HL-60 (cell line): ENCODE measurements around the gene MAP2.

Source experiments
- DNase-seq, 2 experiments: peaks; one replicate each; pipeline ENCODE4 v3.0.0-alpha.2; 2010 to 2020; ENCODE audit warnings: low read depth in 1 of 2, low spot score in 1 of 2
- H3K27ac ChIP-seq: fragments of 250-450 bp; sonication (Bioruptor Pico); replicated peaks from 2 replicates; pipeline ENCODE4 v1.5.1; 2020; ENCODE audit warnings: mild to moderate bottlenecking, moderate library complexity
- H3K27me3 ChIP-seq: fragments of 250-450 bp; sonication (Bioruptor Pico); 2 replicates; pipeline ENCODE4 v1.5.1; 2021; ENCODE audit warnings: mild to moderate bottlenecking, moderate library complexity; ENCODE audit not compliant: insufficient read depth, poor library complexity, severe bottlenecking
- H3K4me3 ChIP-seq: replicated peaks from 2 replicates; pipeline ENCODE4 v1.5.1; 2011; ENCODE audit warnings: mild to moderate bottlenecking, control low read depth, low read length; ENCODE audit not compliant: insufficient read depth
- CTCF ChIP-seq: IDR thresholded peaks from one replicate; pipeline ENCODE4 v1.5.1; 2011; ENCODE audit warnings: low read length, control low read depth, inconsistent platforms; ENCODE audit not compliant: insufficient read depth
- GABPA ChIP-seq: IDR thresholded peaks from 2 replicates; pipeline ENCODE4 v1.6.1; 2012; ENCODE audit warnings: low read depth
- POLR2AphosphoS5 ChIP-seq: IDR thresholded peaks from 2 replicates; pipeline ENCODE4 v1.6.1; 2012; ENCODE audit warnings: low read depth
- REST ChIP-seq: IDR thresholded peaks from 2 replicates; pipeline ENCODE4 v1.6.1; 2012; ENCODE audit warnings: low read depth; ENCODE audit not compliant: insufficient replicate concordance
- SPI1 ChIP-seq: IDR thresholded peaks from 2 replicates; pipeline ENCODE4 v1.6.1; 2012; ENCODE audit warnings: low read depth, mild to moderate bottlenecking, borderline replicate concordance

Gene MAP2

GRCh38 chr2:209413311-209414014, 10.4 kb upstream of the MAP2 start:
- DNase-seq, result no peak
- Histone ChIP-seq H3K27me3 (no peaks in the 10 kb centered on the region), H3K4me3 (no peak overlapping the region), H3K27ac (no peak overlapping the region)
- no peak for TF ChIP-seq SPI1
- TF ChIP-seq POLR2AphosphoS5, result no peak
- TF ChIP-seq REST, result no peak
- TF ChIP-seq GABPA, result no peak
- TF ChIP-seq CTCF, result no peak

GRCh38 chr2:209416913-209417312, 6.9 kb upstream of the MAP2 start:
- H3K27ac ChIP-seq, result no peak overlapping the region
- no peak for DNase-seq
- TF ChIP-seq POLR2AphosphoS5, result no peak
- no peak for TF ChIP-seq CTCF
- TF ChIP-seq SPI1, result no peak
- no peak for TF ChIP-seq GABPA
- no peak for TF ChIP-seq REST
- H3K27me3 ChIP-seq, result no peaks in the 10 kb centered on the region
- no peak overlapping the region for H3K4me3 ChIP-seq

- H3K4me3 ChIP-seq, result no peak overlapping the region
- TF ChIP-seq CTCF, result no peak
- no peak for TF ChIP-seq REST
- TF ChIP-seq POLR2AphosphoS5, result no peak
- TF ChIP-seq GABPA, result no peak
- TF ChIP-seq SPI1, result no peak
- DNase-seq, result no peak
- no peak overlapping the region for H3K27ac ChIP-seq
- H3K27me3 ChIP-seq, result peaks cover 27% of the 10 kb centered on the region
Measured at GRCh38 chr2:209422191-209422754, 1.6 kb upstream of the MAP2 start.
